HG03159 (cell line): Measurements from ENCODE around the gene RTL5.
"Not testable (repeated sequence)": the region's sequence is repeated elsewhere in the genome, so short reads cannot be mapped to it uniquely, and the experiment has no call there.

Experiments used
- ATAC-seq: cut with Tn5 transposase; IDR thresholded peaks from one replicate; pipeline ENCODE4 v1.9.1; 2021; ENCODE audit warnings: mild to moderate bottlenecking, moderate library complexity; ENCODE audit not compliant: unreplicated experiment

Gene RTL5

GRCh38 chrX:72131317-72132294 lies at the start of gene RTL5:
TSS of gene RTL5 (minus strand) at chrX:72131915.
- peak; percentile 46 for ATAC-seq

GRCh38 chrX:72180539-72180938 lies 48.8 kb upstream of the RTL5 start:
- ATAC-seq = no peak

- ATAC-seq = no peak
These were observed 45.3 kb upstream of the RTL5 start for GRCh38 chrX:72176981-72177380.

GRCh38 chrX:72176289-72176688 lies 44.6 kb upstream of the RTL5 start:
- ATAC-seq = not testable (repeated sequence)

GRCh38 chrX:72169008-72169728 lies 37.5 kb upstream of the RTL5 start:
- ATAC-seq = no peak

GRCh38 chrX:72165551-72165950 lies 33.8 kb upstream of the RTL5 start:
- ATAC-seq = no peak

- ATAC-seq = no peak
These were observed 28.1 kb upstream of the RTL5 start for GRCh38 chrX:72159769-72160168.

- ATAC-seq = no peak
These were observed 27.1 kb upstream of the RTL5 start for GRCh38 chrX:72158773-72159172.

- no peak for ATAC-seq
These were observed 14.8 kb upstream of the RTL5 start for GRCh38 chrX:72146527-72146926.

- ATAC-seq = no peak
These were observed 13.5 kb upstream of the RTL5 start for GRCh38 chrX:72145181-72145580.

GRCh38 chrX:72143609-72143907 lies 11.8 kb upstream of the RTL5 start:
- ATAC-seq = no peak

- ATAC-seq = no peak
These were observed 11.3 kb upstream of the RTL5 start for GRCh38 chrX:72142794-72143608.

GRCh38 chrX:72142094-72142793 lies 10.5 kb upstream of the RTL5 start:
- no peak for ATAC-seq

- peak; percentile 66 for ATAC-seq
These were observed 9.8 kb upstream of the RTL5 start for GRCh38 chrX:72141372-72142004.

- ATAC-seq = no peak
These were observed 7.8 kb upstream of the RTL5 start for GRCh38 chrX:72139538-72139937.

GRCh38 chrX:72137846-72138495 lies 6.3 kb upstream of the RTL5 start:
- ATAC-seq = no peak

- no peak for ATAC-seq
These were observed 2.3 kb upstream of the RTL5 start for GRCh38 chrX:72133851-72134546.

GRCh38 chrX:72132456-72132855 lies 741 bp upstream of the RTL5 start:
- no peak for ATAC-seq

- ATAC-seq = no peak
These were observed 909 bp downstream of the RTL5 start for GRCh38 chrX:72130762-72131250.
